ENCODE data around the gene TTLL11. TPM values are rescaled to one million over a fixed set of nuclear protein-coding genes. Genes with fewer than 3 reads are reported as not detected.

TTLL11 gene
- total and polyA plus RNA-seq, 8 donors = 5.4 to 11.6 (median 9.5) TPM

DNA sequence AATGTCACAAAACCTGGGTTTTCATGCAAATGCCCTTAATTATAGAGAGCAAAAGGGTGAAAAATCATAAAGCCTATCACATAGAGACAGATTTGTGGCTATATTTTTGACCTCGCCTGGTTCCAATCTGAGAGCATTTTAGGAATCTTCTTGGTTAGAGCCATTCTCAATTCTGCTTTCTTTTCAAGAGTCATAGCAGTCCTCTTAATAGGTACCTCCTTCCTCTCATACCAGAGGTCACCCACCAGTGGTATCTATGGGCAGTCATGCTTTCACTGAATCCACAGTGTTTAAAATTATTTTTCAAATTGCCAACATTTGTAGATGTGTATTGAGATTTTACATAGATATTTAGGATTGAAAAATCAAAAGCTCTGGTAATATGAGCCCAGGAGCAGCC is 226.2 kb downstream of the TTLL11 start:
- H3K4me1 ChIP-seq = no peaks in the 10 kb centered on the region
- intact Hi-C loops (cut with DNase I) = no loop called here
- no peaks in the 10 kb centered on the region for H3K27me3 ChIP-seq
- ATAC-seq = no peak
- H3K9me3 ChIP-seq = no peaks in the 10 kb centered on the region
- no peak for DNase-seq
- H3K36me3 ChIP-seq = peaks cover 0 to 9% of the 10 kb centered on the region in 2 donors
- TF ChIP-seq CTCF (IDR thresholded peaks at IDR 0.05) = no peak
- no peak overlapping the region for H3K27ac ChIP-seq
- no peak overlapping the region for H3K4me3 ChIP-seq

DNA sequence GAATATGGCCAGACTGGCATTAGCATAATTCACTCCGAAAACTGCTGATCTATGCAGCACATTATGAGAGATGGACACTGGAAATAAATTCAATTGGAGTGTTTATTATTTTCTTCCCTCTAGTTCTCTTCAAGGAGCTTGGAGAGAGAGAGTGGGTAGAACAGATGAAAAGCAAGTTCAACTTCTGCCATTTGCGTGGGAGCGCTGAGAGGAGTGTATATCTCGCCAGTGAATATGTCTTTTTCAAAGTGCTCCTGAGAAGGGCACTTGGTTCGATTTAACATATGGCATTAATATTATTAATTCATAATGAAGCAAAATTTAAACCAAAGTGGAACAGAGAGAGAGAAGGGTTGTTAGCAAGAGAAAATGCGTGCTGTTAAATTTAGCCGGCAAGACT is 227.2 kb downstream of the TTLL11 start:
- intact Hi-C loops (cut with DNase I) = no loop called here
- no peak for ATAC-seq
- no peaks in the 10 kb centered on the region for H3K4me1 ChIP-seq

DNA sequence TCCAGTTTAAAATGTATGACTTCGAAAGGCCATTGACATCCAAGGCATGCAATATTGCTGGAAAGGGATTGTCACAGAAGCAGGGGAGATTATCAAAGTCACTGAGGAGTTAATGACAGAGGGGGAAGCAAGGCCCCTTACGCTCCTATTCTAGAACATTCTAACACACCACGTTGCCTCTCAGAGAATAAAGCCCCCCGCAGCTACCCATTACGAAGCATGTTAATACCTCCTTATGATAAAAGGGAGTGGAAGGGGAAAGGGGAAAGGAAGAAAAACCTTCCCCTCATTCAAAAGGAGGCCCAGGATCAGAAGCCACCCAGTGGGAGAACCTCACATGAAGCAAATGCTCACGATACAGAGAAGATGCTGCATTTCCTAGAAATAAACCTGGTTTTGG is 228.0 kb downstream of the TTLL11 start:
- Histone ChIP-seq H3K9me3 (no peaks in the 10 kb centered on the region), H3K27ac (no peak overlapping the region), H3K4me3 (no peak overlapping the region), H3K27me3 (no peaks in the 10 kb centered on the region), H3K36me3 (peaks cover 0 to 3% of the 10 kb centered on the region in 2 donors), H3K4me1 (no peaks in the 10 kb centered on the region)
- no peak for ATAC-seq
- no peak for TF ChIP-seq CTCF (IDR thresholded peaks at IDR 0.05)
- intact Hi-C loops (cut with DNase I) = no loop called here
- no peak for DNase-seq

More for the DNA sequence above, 227.2 kb downstream of the TTLL11 start:
- Histone ChIP-seq H3K36me3 (peaks cover 0 to 9% of the 10 kb centered on the region in 2 donors), H3K4me3 (no peak overlapping the region), H3K9me3 (no peaks in the 10 kb centered on the region), H3K27ac (no peak overlapping the region), H3K27me3 (no peaks in the 10 kb centered on the region)
- TF ChIP-seq CTCF (IDR thresholded peaks at IDR 0.05) = no peak
- DNase-seq = no peak

- Histone ChIP-seq H3K27me3 (no peaks in the 10 kb centered on the region), H3K4me1 (no peaks in the 10 kb centered on the region), H3K4me3 (no peak overlapping the region), H3K9me3 (no peaks in the 10 kb centered on the region), H3K27ac (no peak overlapping the region), H3K36me3 (no peaks in the 10 kb centered on the region)
- ATAC-seq (no peak), DNase-seq (no peak)
- intact Hi-C loops (cut with DNase I) = no loop called here
- no peak for TF ChIP-seq CTCF (IDR thresholded peaks at IDR 0.05)
These were observed 229.2 kb downstream of the TTLL11 start for GRCh38 chr9:121863955-121864354.

- no peaks in the 10 kb centered on the region for H3K9me3 ChIP-seq
- intact Hi-C loops (cut with DNase I) = no loop called here
- no peaks in the 10 kb centered on the region for H3K4me1 ChIP-seq
- no peaks in the 10 kb centered on the region for H3K36me3 ChIP-seq
- ATAC-seq (no peak), DNase-seq (no peak)
- H3K27me3 ChIP-seq = no peaks in the 10 kb centered on the region
- TF ChIP-seq CTCF (IDR thresholded peaks at IDR 0.05) = no peak
- H3K4me3 ChIP-seq = no peak overlapping the region
- H3K27ac ChIP-seq = no peak overlapping the region
These were observed 230.5 kb downstream of the TTLL11 start for GRCh38 chr9:121862371-121863332.
